Upper lobe of left lung (tissue), 4 donors: Measurements from ENCODE around the gene IDUA.

Experiments
- CTCF ChIP-seq, 6 experiments: fragments of 450-650 bp in 4 of 6; fragments of 200-600 bp in 2 of 6; sonication (generic) in 2 of 6; IDR thresholded peaks; one replicate each; pipeline ENCODE4 v1.5.1; 2016 to 2019; ENCODE audit warnings: antibody characterized with exemption in 6 of 6
- EP300 ChIP-seq, 4 donors: sonication (generic); formaldehyde crosslinking; IDR thresholded peaks; one replicate each; pipeline ENCODE4 v1.5.1; 2017; ENCODE audit warnings: antibody characterized with exemption in 4 of 4, control low read depth in 2 of 4
- POLR2A ChIP-seq, 4 donors: fragments of 450-650 bp; IDR thresholded peaks; one replicate each; pipeline ENCODE4 v1.5.1; 2016 to 2017; ENCODE audit warnings: antibody characterized with exemption in 4 of 4, mild to moderate bottlenecking in 2 of 4
- POLR2AphosphoS5 ChIP-seq, 2 donors: sonication (generic); formaldehyde crosslinking; IDR thresholded peaks; one replicate each; pipeline ENCODE4 v1.5.1; 2017; ENCODE audit warnings: antibody characterized with exemption in 2 of 2

- no peak for TF ChIP-seq CTCF (IDR thresholded peaks at IDR 0.05)
- TF ChIP-seq POLR2A (IDR thresholded peaks at IDR 0.05) = no peak
- TF ChIP-seq EP300 (IDR thresholded peaks at IDR 0.05) = no peak
- TF ChIP-seq POLR2AphosphoS5 (IDR thresholded peaks at IDR 0.05) = no peak
These were observed 10.7 kb downstream of the IDUA start for GRCh38 chr4:997375-998071.
